GM18861 (cell line): ENCODE results near the gene CWF19L1.

Experiments used
- ATAC-seq: cut with Tn5 transposase; IDR thresholded peaks from one replicate; pipeline ENCODE4 v1.9.1; 2021; ENCODE audit not compliant: unreplicated experiment

Gene CWF19L1

GRCh38 chr10:100183481-100183880, 84.0 kb downstream of the CWF19L1 start:
- no peak for ATAC-seq

GRCh38 chr10:100182908-100183307, 84.5 kb downstream of the CWF19L1 start:
- no peak for ATAC-seq
